GM12872 (cell line): ENCODE data around the gene HEY2.

Experiments used
- CTCF ChIP-seq: IDR thresholded peaks from 3 replicates; pipeline ENCODE4 v1.5.1; 2011; ENCODE audit warnings: low read depth, mild to moderate bottlenecking, low read length, moderate library complexity; ENCODE audit not compliant: insufficient read depth

The HEY2 gene

GRCh38 chr6:125746019-125746414 lies 3.4 kb upstream of the HEY2 start:
- TF ChIP-seq CTCF = no peak

- no peak for TF ChIP-seq CTCF
These were observed 2.5 kb upstream of the HEY2 start for GRCh38 chr6:125746731-125747588.

GRCh38 chr6:125747589-125748405 lies 1.6 kb upstream of the HEY2 start:
- no peak for TF ChIP-seq CTCF

DNA sequence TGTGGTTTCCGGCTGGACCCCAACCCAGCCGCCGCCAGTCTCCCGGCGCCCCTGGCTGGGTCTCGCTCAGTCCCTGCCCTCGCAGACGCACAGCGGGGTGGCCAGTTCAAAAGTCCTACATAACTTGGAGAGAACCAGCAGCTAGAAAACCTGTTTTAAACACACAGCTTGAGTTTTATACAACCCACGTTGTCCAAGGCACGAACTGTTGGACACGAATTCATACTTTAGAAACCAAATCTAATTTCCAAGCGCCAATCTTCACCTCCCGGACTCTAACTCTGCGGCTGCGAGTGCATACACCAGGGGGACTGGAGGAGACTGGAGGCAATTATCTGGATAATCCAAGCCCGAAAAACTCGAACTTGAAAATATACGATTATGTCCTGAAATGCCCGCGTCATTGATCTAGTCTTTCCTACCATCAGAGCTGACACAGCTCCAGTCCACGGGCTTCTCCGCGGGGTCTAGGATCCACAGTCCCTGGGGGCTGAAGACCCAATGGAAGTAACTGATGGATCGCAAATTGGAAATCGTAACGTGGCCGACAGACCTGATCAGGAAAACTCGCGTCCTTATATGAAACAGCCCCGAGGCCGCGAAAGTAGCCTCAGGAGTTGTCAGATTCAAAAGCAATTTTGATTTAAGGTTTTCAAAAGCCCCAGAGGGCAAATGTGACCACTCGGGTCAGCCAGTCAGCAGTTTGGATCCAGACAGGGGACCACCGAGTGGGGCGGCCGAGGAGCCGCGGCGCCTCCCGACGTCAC lies 843 bp upstream of the HEY2 start:
- TF ChIP-seq CTCF = no peak

GRCh38 chr6:125749865-125750691 lies 646 bp downstream of the HEY2 start:
- TF ChIP-seq CTCF = no peak

GRCh38 chr6:125750692-125751333 lies 1.4 kb downstream of the HEY2 start:
- no peak for TF ChIP-seq CTCF
